ENCODE results near the gene WFDC11.
A peak's percentile ranks its signal among the peaks of the same experiment; 100 is the strongest.
"Not testable (repeated sequence)": the region's sequence is repeated elsewhere in the genome, so short reads cannot be mapped to it uniquely, and the experiment has no call there.

The WFDC11 gene

GRCh38 chr20:45670139-45670538 is at the start of gene WFDC11:
Gene WFDC11, minus strand, starts transcription at chr20:45670239. Its CDS starts 19,639 bp downstream, at chr20:45650600.
- DNase-seq, result no peak

GRCh38 chr20:45716141-45716688 is 46.2 kb upstream of the WFDC11 start:
- DNase-seq, result not testable (repeated sequence)

GRCh38 chr20:45704969-45705637 is 35.1 kb upstream of the WFDC11 start, which contains the start of gene WFDC10B:
Gene WFDC10B, minus strand, starts transcription at chr20:45705019. Its CDS starts 19,027 bp downstream, at chr20:45685992.
- no peak for DNase-seq

DNA sequence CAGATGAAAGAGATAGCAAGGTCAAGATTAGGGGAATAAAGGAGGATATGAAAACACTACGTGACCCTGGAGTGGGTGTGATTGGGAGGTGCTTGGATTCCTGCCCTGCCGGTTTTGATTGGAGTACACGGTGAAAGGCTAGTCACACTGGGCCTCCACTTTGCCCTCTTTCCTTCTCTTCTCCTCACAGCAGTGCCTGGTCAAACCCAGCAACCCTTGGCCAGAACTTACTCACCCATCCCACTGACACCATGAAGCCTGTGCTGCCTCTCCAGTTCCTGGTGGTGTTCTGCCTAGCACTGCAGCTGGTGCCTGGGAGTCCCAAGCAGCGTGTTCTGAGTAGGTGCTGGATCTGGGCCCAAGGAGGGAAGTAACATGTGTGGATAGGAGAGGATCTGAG is 31.8 kb upstream of the WFDC11 start, which contains the start of gene WFDC13:
Gene WFDC13 (plus strand): TSS at position 166 of the 400 bp plus-strand sequence. CDS start 86 bp downstream, at position 252.
- DNase-seq, result no peak

DNA sequence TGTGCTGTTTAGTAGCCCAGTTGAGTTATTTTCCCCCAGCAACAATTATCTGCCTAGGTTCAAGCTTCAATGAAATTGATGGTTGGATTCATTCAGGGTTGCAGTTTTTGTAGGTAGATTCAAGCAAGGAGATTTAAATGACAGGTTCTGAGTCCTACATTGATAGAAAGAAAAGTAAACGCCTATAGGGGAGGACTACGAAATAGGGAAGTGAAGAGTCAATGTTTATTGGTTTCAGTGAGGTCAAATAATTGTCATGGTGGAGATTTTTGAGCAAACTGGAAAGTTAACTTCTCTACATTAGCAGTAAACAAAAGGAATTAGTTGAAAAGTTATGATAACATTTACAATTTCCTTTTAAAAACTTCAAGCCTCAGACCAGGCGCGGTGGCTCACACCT is 31.1 kb upstream of the WFDC11 start:
- no peak for DNase-seq

GRCh38 chr20:45695496-45695895 is 25.5 kb upstream of the WFDC11 start:
- DNase-seq, result no peak

DNA sequence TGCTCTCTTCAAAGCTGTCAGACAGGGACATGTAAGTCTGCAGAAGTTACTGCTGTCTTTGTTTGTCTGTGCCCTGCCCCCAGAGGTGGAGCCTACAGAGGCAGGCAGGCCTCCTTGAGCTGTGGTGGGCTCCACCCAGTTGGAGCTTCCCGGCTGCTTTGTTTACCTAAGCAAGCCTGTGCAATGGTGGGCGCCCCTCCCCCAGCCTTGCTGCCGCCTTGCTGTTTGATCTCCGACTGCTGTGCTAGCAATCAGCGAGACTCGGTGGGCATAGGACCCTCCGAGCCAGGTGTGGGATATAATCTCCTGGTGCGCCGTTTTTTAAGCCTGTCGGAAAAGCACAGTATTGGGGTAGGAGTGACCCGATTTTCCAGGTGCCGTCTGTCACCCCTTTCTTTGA is 23.3 kb upstream of the WFDC11 start:
- not testable (repeated sequence) for DNase-seq

- no peak for DNase-seq
Observed at GRCh38 chr20:45685896-45686295, 15.9 kb upstream of the WFDC11 start.

GRCh38 chr20:45679650-45680049 is 9.6 kb upstream of the WFDC11 start:
- DNase-seq, result no peak

- no peak for DNase-seq
Observed at GRCh38 chr20:45672765-45673164, 2.7 kb upstream of the WFDC11 start.

DNA sequence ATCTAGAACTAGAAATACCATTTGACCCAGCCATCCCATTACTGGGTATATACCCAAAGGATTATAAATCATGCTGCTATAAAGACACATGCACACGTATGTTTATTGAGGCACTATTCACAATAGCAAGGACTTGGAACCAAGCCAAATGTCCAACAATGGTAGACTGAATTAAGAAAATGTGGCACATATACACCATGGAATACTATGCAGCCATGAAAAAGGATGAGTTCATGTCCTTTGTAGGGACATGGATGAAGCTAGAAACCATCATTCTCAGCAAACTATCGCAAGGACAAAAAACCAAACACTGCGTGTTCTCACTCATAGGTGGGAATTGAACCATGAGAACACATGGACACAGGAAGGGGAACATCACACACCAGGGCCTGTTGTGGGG is 13.0 kb downstream of the WFDC11 start:
- not testable (repeated sequence) for DNase-seq

GRCh38 chr20:45651726-45652125 is 18.3 kb downstream of the WFDC11 start:
- DNase-seq, result not testable (repeated sequence)

GRCh38 chr20:45649312-45649863 is 20.7 kb downstream of the WFDC11 start:
- DNase-seq, result no peak

DNA sequence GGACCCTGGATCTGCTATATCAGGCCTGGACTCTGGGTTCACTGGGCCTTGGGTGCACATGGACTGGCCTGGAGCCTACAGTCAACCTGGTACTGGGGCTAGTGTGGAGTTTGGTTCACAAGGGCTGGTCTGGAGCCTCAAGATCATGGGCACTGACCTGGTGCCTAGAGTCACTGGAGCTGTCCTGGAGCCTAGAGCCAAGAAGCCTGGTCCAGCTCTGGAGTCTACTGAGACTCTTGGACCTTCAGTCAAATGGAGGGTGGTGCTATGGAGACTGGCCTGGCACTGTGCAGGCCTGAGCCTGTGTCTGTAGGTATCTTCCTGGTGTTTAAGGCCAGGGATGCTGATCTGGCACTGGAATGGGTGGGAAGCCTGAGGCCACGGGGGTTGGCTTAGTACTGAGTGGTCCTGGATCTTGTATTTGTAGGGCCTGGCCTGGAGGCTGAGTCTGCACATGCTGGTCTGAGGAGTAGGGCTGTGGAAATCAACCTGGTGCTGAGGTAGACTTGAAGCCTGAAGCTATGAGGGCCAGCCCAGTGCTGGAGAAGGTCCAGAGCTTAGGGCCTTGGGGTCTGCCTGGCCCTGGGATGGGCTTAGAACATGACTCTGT is 22.5 kb downstream of the WFDC11 start:
- DNase-seq, result no peak

DNA sequence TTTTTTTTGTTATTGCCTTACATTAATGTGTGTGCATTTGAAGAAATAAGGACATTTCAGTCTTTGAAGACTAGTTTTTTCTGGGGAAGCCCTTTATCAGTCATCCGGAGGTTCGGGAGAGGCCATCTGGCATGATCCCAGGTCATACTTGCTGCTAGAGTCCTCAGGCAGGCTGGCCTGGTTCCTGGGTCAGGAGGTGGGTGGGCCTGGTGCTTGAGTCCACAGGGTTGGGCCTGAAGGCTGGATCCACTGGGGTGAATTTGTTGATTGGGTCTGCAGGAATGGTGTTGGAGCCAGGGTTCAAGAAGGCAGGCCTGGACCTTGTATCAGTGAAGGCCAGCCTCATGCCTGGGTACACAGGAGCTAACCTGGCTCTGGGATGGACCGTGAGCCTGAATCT is 23.2 kb downstream of the WFDC11 start:
- DNase-seq, result no peak

GRCh38 chr20:45645869-45646268 is 24.2 kb downstream of the WFDC11 start:
- not testable (repeated sequence) for DNase-seq

DNA sequence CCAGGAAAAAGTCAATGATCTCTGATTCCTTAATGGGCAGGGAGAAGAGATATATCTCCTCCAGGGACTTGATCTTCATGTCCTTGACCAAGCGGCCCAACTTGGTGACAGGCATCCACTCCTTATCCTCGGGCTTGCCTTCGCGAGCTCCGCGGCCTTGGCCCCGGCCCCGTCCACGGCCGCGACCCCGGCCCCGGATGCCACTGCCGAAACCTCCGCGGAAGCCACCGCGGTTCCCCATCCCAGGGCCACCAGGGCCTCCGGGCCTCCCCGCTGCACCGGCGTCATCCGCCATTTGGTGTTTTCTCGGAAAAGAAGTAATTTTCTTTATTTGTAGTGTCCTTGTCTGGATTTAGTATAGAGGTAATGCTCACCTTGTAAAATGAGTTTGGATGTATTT is 29.0 kb downstream of the WFDC11 start:
- DNase-seq, result not testable (repeated sequence)

- DNase-seq, result no peak
Observed at GRCh38 chr20:45639687-45640086, 30.4 kb downstream of the WFDC11 start.

GRCh38 chr20:45636513-45636912 is 33.5 kb downstream of the WFDC11 start:
- no peak for DNase-seq

DNA sequence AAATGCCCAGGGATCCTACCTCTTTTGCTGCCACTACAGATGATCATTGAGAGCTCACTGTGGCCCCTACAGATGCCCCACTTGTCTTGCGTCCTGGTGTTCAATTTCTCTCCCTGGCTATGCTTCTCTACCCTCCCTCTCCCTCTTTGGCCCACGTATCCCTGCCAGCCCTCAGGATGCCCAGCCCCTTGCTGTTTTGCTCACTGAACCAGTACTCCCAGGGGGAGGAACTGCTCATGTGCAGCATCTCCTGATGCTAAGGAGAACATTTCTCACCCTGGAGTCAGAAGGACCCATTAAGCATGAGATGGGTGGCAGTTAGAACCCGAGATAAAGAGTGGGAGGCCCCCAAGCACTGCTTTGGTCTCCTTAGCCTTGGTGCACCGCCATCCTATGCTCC is 38.9 kb downstream of the WFDC11 start, which contains the start of gene WFDC9:
Gene WFDC9 (minus strand): TSS at position 101 of the 400 bp plus-strand sequence. CDS start 21,103 bp downstream, outside the sequence.
- no peak for DNase-seq

DNA sequence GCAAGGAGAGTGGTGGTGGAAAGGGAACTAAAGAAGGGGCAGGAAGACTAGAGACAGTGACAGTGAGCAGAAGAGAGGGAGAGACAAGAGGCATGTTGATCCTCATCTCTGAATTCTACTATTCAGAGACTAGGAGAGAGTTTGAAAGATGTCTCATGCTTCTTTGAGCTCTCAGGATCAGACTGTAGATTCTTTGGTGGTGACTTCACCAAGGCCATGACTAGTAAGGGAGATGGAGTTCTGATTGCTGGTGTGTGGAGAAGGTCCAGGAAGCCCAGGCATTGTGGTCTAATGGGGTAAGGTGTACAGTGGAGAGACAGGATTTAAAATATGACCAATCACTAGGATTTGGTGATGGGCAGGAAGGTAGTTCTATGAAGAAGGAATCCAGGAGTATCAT is 39.7 kb downstream of the WFDC11 start:
- no peak for DNase-seq

DNA sequence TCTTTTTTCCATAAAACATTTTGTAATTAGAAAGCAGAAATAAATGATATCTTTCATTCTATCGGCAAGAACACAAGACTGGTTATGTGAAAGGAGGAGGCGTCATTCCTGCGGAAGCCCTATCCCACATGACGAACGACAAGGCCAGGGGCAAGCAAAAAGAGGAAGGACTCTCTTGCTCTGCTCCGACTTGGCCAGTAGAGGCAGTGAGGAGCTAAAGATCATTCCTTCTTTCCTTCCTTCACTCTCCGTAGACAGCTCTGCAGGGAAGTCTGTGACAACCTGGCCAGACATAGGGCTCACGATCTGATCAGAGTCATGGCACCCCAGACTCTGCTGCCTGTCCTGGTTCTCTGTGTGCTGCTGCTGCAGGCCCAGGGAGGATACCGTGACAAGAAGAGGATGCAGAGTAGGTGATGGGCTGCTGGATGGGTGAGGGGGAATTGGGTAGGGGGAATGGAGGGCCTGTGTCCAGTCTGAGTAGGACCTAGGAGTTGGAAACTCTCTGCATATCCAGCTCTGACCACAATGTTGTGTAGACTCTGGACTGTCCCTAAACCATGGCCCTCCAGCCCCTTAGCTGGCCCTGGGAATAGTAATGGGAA is 40.4 kb downstream of the WFDC11 start, which contains the start of gene WFDC10A:
Gene WFDC10A (plus strand): TSS at position 244 of the 605 bp plus-strand sequence. CDS start 75 bp downstream, at position 319.
- peak; percentile 31 to 36 for DNase-seq

- no peak for DNase-seq
Observed at GRCh38 chr20:45626540-45626939, 43.5 kb downstream of the WFDC11 start.

All from CD4-positive, alpha-beta T cell treated with Interleukin-4 for 1 hour (primary cell).